ENCODE data around the gene HCCS.

- TF ChIP-seq, protein P1, sequence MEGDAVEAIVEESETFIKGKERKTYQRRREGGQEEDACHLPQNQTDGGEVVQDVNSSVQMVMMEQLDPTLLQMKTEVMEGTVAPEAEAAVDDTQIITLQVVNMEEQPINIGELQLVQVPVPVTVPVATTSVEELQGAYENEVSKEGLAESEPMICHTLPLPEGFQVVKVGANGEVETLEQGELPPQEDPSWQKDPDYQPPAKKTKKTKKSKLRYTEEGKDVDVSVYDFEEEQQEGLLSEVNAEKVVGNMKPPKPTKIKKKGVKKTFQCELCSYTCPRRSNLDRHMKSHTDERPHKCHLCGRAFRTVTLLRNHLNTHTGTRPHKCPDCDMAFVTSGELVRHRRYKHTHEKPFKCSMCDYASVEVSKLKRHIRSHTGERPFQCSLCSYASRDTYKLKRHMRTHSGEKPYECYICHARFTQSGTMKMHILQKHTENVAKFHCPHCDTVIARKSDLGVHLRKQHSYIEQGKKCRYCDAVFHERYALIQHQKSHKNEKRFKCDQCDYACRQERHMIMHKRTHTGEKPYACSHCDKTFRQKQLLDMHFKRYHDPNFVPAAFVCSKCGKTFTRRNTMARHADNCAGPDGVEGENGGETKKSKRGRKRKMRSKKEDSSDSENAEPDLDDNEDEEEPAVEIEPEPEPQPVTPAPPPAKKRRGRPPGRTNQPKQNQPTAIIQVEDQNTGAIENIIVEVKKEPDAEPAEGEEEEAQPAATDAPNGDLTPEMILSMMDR (IDR thresholded peaks at IDR 0.05), result peak; percentile 23 to 49 (median 44)
- TF ChIP-seq POLR2A (IDR thresholded peaks at IDR 0.05), result no peak
Observed at GRCh38 chrX:11100281-11101035, 10.7 kb upstream of the HCCS start.
